GM21723 (cell line): ENCODE measurements around the gene ZNF808.
"Not testable (repeated sequence)": the region's sequence is repeated elsewhere in the genome, so short reads cannot be mapped to it uniquely, and the experiment has no call there.

ENCODE experiments used
- ATAC-seq: cut with Tn5 transposase; IDR thresholded peaks from one replicate; pipeline ENCODE4 v1.9.1; 2021; ENCODE audit warnings: mild to moderate bottlenecking, moderate library complexity; ENCODE audit not compliant: unreplicated experiment

Gene ZNF808

DNA sequence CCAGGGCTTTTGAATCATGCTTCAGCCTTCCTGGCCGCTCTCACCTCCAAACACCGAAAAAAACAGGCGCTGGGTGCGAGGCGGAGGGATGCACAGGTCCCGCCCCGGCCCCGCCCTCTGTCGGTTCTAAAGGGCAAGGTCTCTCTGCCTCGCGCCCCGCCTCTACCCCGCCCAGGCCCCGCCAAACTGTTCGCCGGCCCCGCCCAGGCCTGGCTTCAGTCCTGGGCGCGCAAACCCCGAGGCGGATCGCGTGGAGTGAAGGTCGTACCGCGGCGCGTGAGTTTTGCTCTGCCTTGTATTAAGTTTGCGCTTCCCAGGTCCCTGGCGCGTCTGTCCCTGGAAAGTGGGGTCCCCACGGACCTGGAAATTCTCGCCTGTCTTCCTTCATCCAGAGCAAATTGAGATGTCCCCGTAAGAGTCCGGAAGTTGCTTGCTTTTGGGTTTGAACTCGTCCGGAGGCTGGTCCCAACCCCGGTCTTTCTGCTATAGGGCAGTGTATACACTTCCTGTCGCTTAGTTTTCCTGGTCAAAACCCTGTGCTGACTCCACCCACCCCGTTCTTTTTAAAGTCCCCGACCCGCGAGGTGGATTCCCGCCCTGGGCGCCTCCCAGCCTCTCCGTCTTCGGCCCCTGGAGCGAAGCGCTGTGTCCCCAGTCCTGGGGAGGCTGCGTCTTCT lies 8.4 kb downstream of the ZNF808 start:
- ATAC-seq: peak; percentile 84

DNA sequence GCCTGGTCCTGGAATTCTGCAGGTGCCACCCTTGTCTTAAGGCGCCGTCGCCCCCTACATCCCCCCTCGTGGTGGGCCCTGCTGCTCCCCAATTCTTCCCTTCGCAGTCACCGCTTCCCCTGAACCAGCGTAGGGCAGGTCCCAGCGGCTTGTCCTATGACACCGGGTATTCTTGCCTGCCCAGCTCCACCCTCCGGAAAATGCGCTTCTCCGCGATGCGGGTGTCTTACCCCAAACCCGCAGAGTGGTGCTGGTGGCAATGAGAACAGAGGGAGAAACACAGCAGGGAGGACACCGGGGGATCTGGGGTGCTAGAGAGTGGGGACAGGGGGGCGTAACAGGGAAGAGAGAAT lies 9.0 kb downstream of the ZNF808 start:
- peak; percentile 32 for ATAC-seq

DNA sequence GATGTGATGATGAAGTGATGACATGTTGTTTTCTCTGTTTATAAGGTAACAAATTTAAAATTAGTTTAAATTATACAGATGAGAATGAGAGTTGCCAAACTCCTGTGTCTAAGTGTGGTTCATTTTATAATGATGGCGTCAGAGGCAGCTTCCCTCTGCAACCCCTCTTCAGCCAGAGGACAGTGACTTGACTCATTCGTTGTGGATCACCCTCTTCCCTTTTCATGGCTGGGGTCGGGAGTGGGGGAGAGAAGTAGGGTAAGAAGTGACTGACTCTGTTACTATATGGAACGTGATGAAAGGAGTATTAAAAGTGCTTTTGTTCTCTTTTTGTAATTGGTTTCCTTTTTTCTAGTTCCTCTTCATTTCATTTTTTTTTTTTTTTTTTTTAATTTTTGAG lies 11.3 kb downstream of the ZNF808 start:
- ATAC-seq: not testable (repeated sequence)

DNA sequence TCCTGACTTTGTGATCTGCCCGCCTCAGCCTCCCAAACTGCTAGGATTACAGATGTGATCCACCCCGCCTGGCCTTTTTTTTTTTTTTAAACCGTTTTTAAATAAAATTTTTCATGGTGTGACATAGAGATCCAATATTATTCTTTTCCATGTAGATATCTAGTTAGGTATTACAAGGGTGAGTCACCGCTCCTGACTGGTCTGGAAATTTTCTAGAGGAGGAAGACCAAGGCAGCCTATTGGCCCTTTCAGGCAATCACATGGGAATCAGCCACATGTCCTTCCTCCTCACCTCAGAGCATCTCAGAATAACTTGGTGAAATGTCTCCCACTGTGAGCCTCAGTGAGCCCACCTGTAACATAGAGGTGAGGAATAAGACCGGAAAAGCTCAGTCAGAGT lies 13.7 kb downstream of the ZNF808 start:
- not testable (repeated sequence) for ATAC-seq

DNA sequence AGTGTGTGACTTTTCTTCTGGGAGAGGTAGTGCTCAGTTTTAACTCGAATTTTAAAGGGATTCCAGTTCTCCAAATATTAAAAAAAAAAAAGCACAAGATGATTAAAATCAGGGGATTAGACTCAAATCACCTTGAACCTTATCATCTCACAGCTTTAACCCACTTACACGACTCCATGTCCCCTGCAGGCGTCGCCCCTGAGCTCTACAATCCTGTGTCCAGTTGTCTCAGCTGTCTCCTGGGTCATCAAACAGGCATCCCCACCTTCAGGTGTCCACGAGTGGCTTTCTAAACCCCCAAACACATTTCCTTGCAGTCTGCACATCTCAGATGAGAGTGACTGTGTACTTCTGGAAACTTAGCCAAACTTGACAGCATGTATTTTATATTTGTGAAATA lies 14.1 kb downstream of the ZNF808 start:
- no peak for ATAC-seq

DNA sequence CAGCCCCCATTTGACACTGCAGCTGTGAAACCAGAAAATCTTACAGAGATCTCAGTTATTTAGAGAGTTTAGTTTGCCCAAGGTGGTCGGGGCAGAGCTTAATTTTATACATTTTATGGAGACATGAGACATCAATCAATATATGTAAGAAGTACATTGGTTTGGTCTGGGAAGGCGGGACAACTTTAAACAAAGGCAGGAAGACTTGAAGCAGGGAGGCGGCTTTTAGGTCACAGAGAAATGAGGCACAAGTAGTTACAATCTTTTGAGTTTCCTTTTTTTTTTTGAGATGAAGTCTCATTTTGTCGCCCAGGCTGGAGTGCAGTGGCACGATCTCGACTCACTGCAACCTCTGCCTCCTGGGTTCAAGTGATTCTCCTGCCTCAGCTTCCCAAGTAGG lies 15.1 kb downstream of the ZNF808 start:
- not testable (repeated sequence) for ATAC-seq

DNA sequence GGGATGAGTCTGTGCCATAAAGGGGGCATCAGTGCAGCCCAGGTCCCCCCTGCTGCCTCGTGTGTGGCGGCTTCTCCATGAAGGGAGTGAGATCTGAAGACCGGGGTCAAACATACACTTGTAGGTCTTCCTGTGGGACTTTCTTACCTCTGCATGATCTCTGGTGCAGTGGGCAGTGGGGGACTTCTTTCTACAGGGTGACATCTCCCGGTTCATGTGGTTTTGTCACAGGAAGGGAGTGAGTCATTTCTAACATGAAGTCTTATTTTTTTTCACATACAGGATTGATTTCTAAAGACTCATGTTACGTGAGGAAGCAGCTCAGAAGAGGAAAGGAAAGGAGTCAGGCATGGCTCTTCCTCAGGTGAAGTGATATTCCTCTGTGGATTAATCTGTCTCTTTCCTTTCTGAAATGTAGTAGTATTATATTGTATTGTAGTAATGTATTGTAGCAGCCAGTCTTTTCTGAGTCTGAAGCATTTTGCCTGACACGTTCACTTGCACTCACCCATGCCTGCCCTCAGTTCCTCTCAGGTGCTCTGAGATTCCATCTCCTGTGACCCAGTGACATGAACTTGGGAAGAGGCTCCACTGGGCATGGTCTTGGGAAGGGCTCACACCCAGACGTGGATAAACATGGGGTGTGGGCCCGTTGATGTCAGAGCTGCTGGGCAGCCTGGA lies 15.7 kb downstream of the ZNF808 start:
- ATAC-seq: no peak

DNA sequence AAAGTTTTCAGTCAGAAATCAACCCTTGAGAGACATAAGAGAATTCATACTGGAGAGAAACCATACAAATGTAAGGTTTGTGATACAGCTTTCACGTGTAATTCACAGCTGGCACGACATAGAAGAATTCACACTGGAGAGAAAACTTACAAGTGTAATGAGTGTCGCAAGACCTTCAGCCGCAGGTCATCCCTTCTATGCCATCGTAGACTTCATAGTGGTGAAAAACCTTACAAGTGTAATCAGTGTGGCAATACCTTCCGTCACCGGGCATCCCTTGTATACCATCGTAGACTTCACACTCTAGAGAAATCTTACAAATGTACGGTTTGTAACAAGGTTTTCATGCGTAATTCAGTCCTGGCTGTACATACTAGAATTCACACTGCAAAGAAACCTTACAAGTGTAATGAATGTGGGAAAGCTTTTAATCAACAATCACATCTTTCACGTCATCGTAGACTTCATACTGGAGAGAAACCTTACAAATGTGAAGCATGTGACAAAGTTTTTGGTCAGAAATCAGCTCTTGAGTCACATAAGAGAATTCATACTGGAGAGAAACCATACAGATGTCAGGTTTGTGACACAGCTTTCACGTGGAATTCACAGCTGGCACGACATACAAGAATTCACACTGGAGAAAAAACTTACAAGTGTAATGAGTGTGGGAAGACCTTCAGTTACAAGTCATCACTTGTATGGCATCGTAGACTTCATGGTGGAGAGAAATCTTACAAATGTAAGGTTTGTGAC lies 26.9 kb downstream of the ZNF808 start:
- no peak for ATAC-seq

DNA sequence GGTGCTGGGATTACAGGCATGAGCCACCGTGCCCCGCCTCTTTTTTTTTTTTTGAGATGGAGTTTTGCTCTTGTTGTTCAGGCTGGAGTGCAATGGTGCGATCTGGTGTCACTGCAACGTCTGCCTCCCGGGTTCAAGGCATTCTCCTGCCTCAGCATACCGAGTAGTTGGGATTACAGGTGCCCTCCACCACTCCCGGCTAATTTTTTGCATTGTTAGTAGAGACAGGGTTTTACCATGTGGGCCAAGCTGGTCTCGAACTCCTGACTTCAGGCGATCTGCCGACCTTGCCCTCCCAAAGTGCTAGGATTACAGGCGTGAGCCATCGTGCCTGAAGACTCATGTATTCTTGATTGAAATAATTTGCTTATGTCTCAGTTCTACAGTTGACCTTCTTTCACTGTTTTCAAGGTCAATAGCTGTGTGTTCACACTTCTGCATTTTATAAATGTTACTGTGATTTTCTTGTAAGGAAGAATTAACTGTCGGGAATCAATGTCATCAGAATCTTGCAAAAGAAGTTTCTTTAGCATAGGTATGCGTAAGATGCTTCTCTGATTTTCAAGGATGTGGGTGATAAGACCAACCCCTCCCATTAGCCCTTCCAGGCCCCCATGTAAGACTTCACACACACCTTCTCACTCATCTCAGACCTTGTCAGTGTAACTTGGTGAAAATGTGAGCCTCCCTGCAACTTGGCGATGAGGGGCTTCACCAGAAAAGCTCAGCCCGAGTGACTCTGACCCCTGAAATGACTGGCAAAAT lies 29.9 kb downstream of the ZNF808 start:
- no peak for ATAC-seq

DNA sequence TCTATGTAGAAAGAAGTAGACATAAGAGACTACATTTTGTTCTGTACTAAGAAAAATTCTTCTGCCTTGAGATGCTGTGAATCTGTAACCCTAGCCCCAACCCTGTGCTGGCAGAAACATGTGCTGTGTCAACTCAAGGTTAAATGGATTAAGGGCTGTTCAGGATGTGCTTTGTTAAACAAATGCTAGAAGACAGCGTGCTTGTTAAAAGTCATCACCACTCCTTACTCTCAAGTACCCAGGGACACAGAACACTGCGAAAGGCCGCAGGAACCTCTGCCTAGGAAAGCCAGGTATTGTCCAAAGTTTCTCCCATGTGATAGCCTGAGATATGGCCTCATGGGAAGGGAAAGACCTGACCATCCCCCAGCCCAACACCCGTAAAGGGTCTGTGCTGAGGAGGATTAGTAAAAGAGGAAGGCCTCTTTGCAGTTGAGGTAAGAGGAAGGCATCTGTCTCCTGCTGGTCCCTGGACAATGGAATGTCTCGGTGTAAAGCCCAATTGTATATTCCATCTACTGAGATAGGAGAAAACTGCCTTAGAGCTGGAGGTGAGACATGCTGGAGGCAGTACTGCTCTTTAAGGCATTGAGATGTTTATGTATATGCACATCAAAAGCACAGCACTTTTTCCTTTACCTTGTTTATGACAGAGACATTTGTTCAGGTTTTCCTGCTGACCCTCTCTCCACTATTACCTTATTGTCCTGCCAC lies 31.4 kb downstream of the ZNF808 start:
- ATAC-seq: not testable (repeated sequence)

DNA sequence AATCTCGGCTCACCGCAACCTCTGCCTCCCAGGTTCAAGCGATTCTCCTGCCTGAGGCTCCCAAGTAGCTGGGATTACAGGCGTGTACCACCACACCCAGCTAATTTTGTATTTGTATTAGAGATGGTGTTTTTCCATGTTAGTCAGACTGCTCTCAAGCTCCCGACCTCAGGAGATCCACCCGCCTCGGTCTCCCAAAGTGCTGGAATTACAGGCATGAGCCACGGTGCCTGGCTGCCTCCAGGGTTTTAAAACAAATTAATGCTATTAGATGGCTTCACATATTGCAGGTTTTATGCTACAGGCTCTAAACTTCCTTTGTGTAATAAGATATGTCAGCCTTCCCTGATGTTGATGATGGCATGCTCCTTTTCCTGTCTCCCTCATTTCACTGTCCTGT lies 34.1 kb downstream of the ZNF808 start:
- not testable (repeated sequence) for ATAC-seq

DNA sequence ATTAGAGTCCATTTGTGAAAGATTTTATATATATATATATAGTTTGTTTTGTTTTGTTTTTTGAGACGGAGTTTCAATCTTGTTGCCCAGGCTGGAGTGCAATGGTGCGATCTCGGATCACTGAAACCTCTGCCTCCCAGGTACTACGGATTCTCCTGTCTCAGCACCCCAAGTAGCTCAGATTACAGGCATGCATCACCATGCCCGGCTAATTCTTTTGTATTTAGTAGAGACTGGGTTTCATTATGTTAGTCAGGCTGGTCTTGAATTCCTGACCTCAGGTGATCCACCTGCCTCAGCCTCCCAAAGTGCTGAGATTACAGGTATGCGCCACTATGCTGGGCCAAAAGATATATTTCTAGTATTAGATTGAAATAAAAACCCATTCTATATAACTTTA lies 38.7 kb downstream of the ZNF808 start:
- ATAC-seq: no peak

DNA sequence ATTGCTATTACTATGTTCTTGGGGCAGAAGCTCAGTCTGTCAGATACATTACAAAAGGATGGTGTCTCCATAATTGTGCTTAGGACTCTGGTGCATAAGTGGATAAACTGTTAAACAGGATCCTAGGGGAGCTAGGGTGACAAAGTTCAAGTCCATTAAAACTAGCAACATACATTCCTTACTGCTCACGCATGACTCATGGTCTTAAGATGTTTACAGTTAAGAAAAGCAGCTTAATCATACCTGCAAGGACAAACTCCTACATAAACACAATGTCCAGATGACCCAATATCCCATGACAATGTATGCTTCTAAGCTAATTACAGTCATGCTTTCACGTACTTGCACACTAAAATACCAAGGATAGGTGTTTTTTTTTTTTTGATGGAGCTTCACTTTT lies 39.1 kb downstream of the ZNF808 start:
- no peak for ATAC-seq

DNA sequence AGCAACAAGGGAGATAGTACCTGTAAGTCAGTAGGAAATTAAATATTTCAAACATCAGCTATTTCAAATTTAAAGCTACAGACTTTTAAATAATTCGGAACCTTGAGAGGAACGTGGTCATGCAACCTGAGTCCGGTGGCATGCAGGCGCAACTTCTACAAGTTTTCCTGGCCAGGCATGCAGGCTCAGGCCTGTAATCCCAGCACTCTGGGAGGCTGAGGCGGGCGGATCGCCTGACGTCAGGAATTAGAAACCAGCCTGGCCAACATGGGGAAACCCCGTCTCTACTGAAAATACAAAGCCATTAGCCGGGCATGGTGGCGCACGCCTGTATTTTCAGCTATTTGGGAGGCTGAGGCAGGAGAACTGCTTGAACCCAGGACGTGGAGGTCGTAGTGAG lies 40.5 kb downstream of the ZNF808 start:
- no peak for ATAC-seq

DNA sequence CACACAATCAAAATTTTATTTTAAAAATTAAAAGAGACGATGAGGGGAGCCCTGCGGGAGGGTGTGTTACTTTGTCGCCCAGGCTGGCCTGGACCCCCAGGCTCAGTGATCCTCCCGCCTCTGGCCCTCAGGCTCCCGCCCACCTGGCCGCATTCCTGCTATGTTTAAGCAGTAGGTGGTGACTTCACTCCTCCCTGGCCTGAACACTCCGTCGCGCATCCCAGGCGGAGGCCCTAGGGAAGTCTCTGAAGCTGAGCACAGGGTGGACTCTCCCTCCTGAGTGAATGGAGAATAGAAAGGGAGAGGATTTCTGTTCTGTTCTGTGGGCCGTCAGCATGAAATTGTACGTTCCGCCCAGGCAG lies 42.2 kb downstream of the ZNF808 start:
- not testable (repeated sequence) for ATAC-seq

DNA sequence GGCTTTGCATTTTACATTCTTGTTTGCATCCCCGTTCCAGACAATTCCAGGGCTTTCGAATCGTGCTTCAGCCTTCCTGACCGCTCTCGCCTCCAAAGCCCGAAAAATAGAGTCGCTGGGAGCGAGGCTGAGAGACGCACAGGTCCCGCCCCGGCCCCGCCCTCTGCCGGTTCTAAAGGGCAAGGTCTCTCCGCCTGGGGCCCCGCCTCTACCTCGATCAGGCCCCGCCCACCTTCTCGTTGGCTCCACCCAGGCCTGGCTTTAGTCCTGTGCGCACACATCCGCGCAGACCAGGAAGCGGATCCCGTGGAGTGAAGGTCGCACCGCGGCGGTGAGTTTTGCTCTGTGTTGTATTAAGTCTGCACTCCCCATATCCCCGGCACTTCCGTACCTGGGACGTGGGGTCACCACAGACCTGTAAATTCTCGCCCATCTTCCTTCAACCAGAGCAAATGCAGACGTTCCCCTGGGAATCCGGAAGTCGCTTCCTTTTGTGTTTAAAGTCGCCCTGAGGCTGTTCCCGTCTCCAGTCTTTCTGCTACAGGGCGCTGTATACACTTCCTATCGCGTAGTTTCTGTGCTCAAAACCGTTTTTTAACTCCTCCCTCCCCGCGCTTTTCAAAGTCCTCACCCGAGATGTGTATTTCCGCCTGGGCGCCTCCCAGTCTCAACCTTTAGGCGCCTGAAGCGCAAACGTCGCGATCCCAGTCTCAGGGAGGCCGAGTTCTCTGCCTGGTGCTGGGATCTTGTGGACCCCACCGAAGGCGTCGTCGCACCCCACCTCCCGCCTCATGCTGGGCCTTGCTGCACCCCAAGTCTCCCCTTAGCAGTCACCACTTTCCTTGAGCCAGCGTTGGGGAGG lies 42.8 kb downstream of the ZNF808 start, which contains the start of gene ZNF701:
ZNF701 (plus strand) TSS at position 288 of the 862 bp plus-strand sequence. CDS start 3,861 bp downstream, outside the sequence.
- ATAC-seq: peak; percentile 93

DNA sequence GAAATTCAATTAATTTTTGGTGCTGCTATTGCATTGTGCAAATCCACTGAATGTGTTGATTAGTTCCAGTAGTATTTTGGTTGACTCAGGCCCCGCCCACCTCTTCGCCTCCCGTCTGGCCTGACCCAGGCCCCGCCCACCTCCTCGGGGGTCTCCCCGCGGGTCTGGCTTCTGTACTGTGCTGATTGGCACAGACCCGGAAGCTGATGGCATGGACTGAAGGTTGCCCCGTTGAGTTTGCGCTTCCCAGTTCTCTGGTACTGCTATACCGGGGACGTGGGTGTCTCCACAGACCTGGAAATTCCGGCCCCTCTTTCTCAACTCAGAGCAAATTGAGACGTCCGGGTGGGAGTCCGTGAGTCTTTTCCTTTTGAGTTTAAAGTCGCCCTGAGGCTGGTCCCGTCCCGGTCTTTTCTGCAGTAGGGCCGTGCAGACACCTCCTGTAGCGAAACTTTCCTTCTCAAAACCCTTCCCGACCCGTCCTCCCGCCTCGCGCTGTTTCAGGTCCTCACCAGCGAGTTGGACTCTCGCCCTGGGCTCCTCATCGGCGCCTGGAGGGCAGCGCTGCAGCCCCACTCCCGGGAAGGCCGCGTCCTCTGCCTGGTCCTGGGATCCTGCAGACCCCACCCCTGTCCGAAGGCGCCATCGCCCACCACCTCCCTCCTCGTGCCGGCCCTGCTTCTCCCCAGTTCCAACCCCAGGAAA lies 57.4 kb downstream of the ZNF808 start:
- ATAC-seq: no peak

DNA sequence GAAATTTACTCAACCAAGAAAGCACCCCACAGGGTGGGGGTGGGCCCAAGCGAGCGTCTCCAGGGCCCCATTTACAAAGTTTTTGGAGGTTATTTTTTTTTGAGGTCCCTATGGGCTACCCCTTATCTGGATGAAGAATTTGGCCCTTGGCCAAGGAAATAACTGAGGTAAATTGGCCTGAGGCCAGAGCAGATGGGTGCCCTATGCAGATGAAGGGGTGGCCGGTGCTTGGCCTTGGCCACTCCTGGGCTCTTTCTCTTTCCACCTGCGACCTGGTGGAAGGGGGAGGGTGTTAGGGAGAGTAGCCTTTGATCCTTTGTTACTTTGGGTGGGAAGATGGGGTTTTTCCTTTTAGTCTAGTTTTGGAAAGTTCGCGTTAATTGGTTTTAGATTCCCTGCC lies 58.1 kb downstream of the ZNF808 start:
- ATAC-seq: no peak

DNA sequence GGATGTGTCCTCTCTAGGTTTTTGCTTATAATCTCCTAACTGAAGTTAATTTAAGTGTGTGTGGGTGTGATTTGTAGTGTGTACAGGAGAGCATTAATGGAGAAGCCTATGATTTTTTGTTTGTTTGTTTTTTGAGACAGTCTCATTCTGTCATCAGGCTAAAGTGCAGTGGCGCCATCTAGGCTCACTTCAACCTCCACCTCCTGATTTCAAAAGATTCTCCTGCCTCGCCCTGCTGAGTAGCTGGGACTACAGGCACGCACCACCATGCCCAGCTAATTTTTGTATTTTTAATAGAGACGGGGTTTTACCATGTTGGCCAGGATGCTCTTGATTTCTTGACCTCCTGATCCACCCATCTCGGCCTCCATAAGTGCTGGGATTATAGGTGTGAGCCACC lies 63.3 kb downstream of the ZNF808 start:
- ATAC-seq: no peak
